ENCODE results near the gene CCDC33.

CCDC33 gene

GRCh38 chr15:74203914-74204431 is 32.2 kb upstream of the CCDC33 start (continued):
- TF ChIP-seq PRDM10 (tag by site-specific recombination; IDR thresholded peaks at IDR 0.05) (peak; percentile 98), ZFP41 (tag by site-specific recombination; IDR thresholded peaks at IDR 0.05; ENCODE audit: borderline replicate concordance) (no peak), ZNF639 (tag by site-specific recombination; IDR thresholded peaks at IDR 0.05) (no peak), ZNF10 (tag by site-specific recombination; IDR thresholded peaks at IDR 0.05) (peak; percentile 93), ZNF777 (tag by site-specific recombination; IDR thresholded peaks at IDR 0.05; ENCODE audit: borderline replicate concordance) (no peak), IKZF3 (tag by site-specific recombination; IDR thresholded peaks at IDR 0.05) (0 out of 2 replicates have a peak, but pooled peaks have one; percentile 33), ZFHX2 (tag by site-specific recombination; conservative IDR thresholded peaks at IDR 0.05) (peak; percentile 82), ZNF600 (tag by site-specific recombination; IDR thresholded peaks at IDR 0.05) (peak; percentile 93), ZBTB8A (tag by site-specific recombination; IDR thresholded peaks at IDR 0.05) (peak; percentile 74), ZNF311 (tag by site-specific recombination; IDR thresholded peaks at IDR 0.05; ENCODE audit: borderline replicate concordance) (no peak), ZBTB17 (tag by site-specific recombination; IDR thresholded peaks at IDR 0.05) (peak; percentile 16; the same call in 1 of the 2 replicates), ZNF335 (tag by site-specific recombination; conservative IDR thresholded peaks at IDR 0.05) (no peak), ZNF292 (tag by site-specific recombination; IDR thresholded peaks at IDR 0.05; ENCODE audit: borderline replicate concordance, low read depth) (no peak), ZBTB48 (tag by site-specific recombination; IDR thresholded peaks at IDR 0.05) (0 out of 2 replicates have a peak, but pooled peaks have one; percentile 65), SCRT1 (tag by site-specific recombination; IDR thresholded peaks at IDR 0.05; ENCODE audit: borderline replicate concordance) (no peak), ZBTB11 (tag by site-specific recombination; conservative IDR thresholded peaks at IDR 0.05; ENCODE audit: low read depth) (no peak), OSR2 (tag by site-specific recombination; IDR thresholded peaks at IDR 0.05) (no peak), ZNF560 (tag by site-specific recombination; IDR thresholded peaks at IDR 0.05; ENCODE audit: borderline replicate concordance) (no peak)

- Histone ChIP-seq H3K4me3 (ENCODE audit: low read depth, low read length) (no peak overlapping the region), H3K36me3 (ENCODE audit: control insufficient read depth in 2 of 2, insufficient read depth in 1 of 2, low read length in 2 of 2) (no peaks in the 10 kb centered on the region), H3K4me1 (ENCODE audit: control insufficient read depth, insufficient read depth, low read length) (peaks cover 55% of the 10 kb centered on the region), H3K9me3 (ENCODE audit: control insufficient read depth, insufficient read depth, low read depth, low read length) (no peaks in the 10 kb centered on the region), H3K27ac (ENCODE audit: extremely low read depth, low read depth, low read length) (no peak overlapping the region)
- ChIA-PET POLR2A (interaction anchor here (0.8 to 2.4 kb wide), 2 partner anchors 9 to 10 kb away, joined by 3 to 10 read pairs; no protein-coding TSS in a partner anchor), CTCF (interaction anchor here (0.6 to 1.5 kb wide), 3 partner anchors 10 to 339 kb away, joined by 3 to 4 read pairs (median 3); no protein-coding TSS in a partner anchor)
- TF ChIP-seq ZNF510 (tag by site-specific recombination; IDR thresholded peaks at IDR 0.05; ENCODE audit: insufficient replicate concordance): no peak
- TF ChIP-seq ZIC2 (tag by site-specific recombination; IDR thresholded peaks at IDR 0.05): peak; percentile 87
- TF ChIP-seq ZNF341 (tag by site-specific recombination; IDR thresholded peaks at IDR 0.05; ENCODE audit: low read depth): no peak
- TF ChIP-seq ZNF391 (tag by site-specific recombination; IDR thresholded peaks at IDR 0.05; ENCODE audit: borderline replicate concordance, low read depth): no peak
- TF ChIP-seq GLIS1 (tag by site-specific recombination; IDR thresholded peaks at IDR 0.05): peak; percentile 97
- no peak for TF ChIP-seq ZNF692 (tag by site-specific recombination; IDR thresholded peaks at IDR 0.05)
- TF ChIP-seq ZNF488 (tag by site-specific recombination; IDR thresholded peaks at IDR 0.05): no peak
- TF ChIP-seq ZNF585B (tag by site-specific recombination; IDR thresholded peaks at IDR 0.05): no peak
Observed at GRCh38 chr15:74205582-74205947, 30.6 kb upstream of the CCDC33 start.
